Inferior parietal cortex (tissue), 1 donor: Measurements from ENCODE around the gene ERLIN1.

ENCODE experiments used
- DNase-seq: peaks from one replicate; pipeline ENCODE4 v3.0.0-alpha.2; 2016; ENCODE audit errors: extremely low spot score

ERLIN1 gene

DNA sequence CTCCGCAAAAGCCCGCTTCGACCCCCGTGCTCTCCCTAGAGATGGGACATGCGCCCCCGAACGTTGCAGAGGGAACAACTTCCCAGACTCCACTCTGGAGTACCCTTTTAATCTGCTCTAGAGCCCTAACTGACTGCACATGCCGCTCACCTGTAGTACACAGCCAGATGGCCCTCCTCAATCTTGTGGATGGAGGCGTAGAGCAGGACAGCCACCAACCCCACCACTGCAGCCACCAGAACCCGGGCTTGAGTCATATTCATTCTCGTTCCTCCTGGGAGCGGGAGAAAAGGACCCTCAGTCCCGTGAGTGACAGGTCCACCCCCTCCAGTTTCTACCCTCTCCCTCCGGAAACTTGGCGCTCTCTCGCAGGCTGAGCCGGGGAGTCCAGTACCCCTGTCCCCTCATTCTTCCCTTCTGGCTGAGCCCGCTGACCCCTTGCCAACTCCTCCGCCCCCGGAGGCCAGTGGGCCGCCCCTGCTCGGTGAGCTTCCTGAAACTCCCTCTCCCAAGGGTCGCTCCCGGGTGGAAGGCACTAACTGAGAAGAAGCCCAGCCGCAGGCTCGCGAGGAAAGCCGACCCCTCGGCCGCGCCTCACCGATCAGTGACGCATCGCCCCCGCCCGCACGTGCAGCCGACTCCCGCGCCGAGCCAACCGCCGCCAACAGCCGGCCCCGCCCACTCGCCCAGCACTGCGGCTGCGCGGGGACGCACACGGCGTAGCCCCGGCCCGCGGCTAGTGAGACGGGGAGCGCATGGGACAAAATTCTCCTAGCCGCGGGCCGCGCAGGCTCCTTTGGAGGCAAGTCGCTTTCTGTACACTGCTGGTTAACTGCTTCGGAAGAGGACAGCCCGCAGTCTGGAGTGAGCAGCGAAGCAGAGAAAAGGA lies at the start of gene ERLIN1:
ERLIN1 (minus strand) TSS at position 666 of the 889 bp plus-strand sequence; CDS start at position 263, 403 bp downstream.
- DNase-seq: peak; percentile 93

DNA sequence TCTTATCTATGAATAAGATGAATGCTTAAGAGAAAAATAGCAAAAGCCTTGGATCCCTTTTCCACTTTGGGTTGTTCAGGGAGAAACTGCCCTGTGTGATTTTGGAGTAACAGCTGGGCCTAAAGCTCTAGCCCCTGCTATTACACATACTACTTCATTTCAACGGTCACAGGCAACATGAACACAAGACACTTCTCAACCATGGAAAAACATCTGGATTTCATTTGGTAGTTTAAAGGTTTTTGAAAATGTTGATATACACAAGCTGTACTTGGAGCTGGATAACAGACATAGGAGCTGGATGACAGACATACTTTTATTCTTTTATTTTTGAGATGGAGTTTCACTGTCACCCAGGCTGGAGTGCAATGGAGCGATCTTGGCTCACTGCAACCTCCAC lies 46.3 kb upstream of the ERLIN1 start:
- DNase-seq: no peak

GRCh38 chr10:100229819-100230422 lies 44.1 kb upstream of the ERLIN1 start:
- no peak for DNase-seq

GRCh38 chr10:100223879-100224278 lies 38.0 kb upstream of the ERLIN1 start:
- no peak for DNase-seq

- DNase-seq: no peak
Observed at GRCh38 chr10:100222529-100222928, 36.7 kb upstream of the ERLIN1 start.

- DNase-seq: no peak
Observed at GRCh38 chr10:100216006-100216405, 30.2 kb upstream of the ERLIN1 start.

- no peak for DNase-seq
Observed at GRCh38 chr10:100209303-100209702, 23.5 kb upstream of the ERLIN1 start.

DNA sequence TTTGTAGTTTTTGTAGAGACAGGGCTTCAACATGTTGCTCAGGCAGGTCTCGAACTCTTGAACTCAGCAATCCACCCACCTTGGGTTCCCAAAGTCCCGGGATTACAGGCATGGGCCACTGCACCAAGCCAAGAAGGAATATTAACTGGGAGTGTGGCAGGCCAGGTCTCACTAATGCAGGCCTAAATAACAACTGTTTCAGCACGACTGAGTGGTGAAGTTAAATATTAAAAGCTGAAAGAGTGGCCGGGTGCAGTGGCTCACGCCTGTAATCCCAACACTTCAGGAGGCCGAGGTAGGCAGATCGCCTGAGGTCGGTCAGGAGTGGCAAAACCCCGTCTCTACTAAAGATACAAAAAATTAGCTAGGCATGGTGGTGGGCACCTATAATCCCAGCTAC lies 22.4 kb upstream of the ERLIN1 start:
- DNase-seq: no peak

- DNase-seq: no peak
Observed at GRCh38 chr10:100204370-100204769, 18.5 kb upstream of the ERLIN1 start.

DNA sequence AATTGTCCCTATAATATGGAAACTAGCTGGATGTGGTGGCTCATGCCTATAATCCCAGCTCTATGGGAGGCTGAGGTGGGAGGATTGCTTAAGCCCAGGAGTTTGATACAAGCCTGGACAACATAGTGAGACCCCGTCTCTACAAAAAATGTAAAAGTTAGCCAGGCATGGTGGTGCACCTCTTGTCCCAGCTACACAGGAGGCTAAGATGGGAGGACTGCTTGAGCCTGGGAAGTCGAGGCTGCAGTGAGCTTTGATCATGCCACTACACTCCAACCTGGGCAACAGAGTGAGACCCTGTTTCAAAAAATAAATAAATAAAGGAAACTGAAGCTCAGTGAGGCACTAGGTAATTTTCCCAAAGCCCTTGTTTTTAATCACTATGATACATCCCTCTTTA lies 15.7 kb upstream of the ERLIN1 start:
- no peak for DNase-seq

GRCh38 chr10:100194711-100195110 lies 8.9 kb upstream of the ERLIN1 start:
- no peak for DNase-seq

DNA sequence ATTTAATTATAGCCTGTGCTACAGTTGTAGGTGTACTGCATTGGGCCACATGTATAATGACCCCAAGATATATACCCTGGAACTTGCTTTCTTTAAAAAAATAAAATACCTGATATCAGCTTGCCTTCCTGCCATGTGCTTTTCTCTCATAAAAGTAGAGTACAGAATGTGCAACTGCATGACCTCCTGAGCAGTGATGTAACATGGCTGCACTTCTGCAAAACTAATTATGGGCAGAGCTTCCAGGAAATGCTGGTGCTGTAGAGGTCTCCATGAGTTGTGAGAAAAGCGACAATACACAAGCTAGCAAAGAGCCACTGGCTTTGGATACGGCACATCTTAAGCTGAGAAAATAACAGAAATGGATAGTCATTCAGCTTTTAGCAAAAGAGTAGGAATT lies 6.5 kb upstream of the ERLIN1 start:
- DNase-seq: no peak

DNA sequence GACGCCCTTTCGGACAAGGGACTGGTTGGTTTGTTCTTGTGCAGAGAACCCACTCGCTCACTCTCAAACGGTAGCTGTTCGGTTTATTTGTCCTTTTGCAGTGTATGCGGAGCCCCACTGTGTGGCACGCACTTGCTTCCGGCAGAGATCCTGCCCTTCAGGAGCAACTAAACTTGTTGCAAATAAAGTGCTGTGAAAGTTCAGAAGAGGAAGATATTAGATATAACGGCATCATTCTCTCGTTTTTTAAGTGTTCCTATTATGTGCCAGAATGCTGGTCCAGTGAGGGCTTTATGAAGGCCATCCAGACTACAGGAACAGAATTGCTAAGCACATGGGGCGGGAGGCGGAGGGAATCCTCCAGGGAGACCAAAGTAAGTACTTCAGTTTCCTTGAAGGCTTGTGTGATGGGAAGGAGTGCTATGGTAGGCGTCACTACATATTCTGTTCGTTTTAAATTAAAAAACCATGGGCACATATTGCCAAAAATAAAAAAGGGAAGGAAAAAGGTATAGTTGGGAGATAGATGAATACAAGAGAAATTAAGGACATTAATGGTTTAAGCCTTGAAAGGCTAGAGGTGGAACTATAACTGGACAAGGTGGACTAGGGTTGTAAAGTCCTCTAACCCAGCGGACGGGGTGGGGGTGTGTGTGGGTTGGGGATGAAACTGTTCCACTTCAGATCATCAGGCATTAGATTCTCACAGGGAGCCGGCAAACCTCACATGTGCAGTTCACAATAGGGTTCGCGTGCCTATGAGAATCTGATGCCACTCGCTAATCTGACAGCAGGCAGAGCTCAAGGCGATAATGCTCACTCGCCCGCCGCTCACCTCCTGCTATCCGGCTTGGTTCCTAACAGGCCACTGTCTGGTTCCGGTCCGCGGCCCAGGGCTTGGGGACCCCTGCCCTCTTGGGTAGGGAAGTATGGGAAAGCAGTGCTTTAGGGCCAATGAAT lies 704 bp upstream of the ERLIN1 start:
- DNase-seq: no peak

GRCh38 chr10:100184840-100185239 lies 989 bp downstream of the ERLIN1 start:
- DNase-seq: peak; percentile 6

DNA sequence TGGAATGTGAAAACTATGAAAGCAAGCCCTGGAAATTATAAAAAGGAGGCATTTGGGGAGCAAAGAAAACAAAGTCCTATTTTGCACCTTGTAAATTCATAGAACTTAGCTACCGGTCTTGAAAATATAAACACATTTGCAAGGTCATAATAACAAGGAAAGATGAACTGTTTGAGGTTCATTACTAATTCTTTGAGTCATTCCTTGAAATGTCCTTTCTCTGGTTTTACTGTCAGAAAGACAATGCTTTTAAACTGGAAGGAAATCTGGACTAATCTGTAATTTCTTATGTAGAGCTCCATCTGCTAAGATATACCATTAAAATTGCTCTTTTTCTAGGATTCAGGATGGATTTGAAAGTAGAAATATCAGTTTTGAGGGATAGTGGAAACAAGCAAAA lies 1.4 kb downstream of the ERLIN1 start:
- no peak for DNase-seq

DNA sequence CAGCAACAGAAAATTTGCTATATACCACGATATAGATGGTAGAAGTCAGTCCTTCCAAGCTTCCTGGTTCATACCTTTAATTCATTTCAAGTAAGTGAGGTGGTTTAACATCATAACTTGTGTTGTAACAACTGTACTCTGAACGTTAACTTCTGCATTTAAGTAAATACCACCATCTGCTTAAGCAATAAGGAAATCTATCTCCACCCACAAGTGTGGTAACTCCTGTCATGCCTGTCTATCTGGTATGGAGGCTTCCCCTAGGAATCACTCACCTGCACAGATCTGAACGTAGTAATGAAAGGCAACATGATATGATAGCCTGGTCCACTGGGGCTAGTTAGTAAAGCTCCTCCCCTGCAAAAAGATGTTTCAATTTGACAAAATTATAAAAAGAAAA lies 2.3 kb downstream of the ERLIN1 start:
- no peak for DNase-seq

GRCh38 chr10:100182908-100183307 lies 2.9 kb downstream of the ERLIN1 start:
- DNase-seq: no peak

DNA sequence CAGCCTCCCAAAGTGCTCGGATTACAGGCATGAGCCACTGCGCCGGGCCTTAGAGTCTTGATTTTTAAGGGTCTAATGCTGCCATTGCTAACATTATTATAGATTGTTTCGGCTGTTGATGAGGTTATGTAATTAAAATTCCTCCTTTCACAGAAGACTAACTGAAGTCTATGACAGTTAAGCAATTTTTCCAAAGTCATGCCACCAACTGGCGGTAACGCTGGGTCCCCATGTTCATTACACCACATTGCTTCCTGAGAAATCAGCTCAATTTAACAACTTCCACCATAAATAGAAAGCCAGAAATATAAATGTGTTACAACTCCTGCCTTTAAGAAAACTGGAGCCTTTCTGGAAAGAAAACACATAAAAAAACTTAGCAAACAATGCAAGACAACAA lies 3.5 kb downstream of the ERLIN1 start:
- DNase-seq: no peak

DNA sequence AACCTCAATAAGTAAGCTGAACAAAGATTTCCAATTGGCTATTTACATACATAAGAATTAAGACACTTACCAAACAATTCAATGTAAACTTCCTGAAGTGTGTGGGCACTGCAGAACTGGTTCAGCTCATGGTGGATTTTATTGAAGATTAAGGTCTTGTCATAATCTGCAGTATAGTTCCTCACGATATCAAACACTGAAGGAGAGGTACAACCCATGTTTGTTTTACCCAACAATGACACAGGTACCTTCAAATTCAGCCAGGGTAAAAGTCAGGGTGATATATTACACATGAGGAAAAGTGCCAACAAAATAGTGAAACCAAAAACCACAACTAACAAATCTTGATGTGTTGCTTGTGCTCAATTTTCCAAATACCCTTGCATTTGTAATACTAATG lies 10.0 kb downstream of the ERLIN1 start:
- no peak for DNase-seq

DNA sequence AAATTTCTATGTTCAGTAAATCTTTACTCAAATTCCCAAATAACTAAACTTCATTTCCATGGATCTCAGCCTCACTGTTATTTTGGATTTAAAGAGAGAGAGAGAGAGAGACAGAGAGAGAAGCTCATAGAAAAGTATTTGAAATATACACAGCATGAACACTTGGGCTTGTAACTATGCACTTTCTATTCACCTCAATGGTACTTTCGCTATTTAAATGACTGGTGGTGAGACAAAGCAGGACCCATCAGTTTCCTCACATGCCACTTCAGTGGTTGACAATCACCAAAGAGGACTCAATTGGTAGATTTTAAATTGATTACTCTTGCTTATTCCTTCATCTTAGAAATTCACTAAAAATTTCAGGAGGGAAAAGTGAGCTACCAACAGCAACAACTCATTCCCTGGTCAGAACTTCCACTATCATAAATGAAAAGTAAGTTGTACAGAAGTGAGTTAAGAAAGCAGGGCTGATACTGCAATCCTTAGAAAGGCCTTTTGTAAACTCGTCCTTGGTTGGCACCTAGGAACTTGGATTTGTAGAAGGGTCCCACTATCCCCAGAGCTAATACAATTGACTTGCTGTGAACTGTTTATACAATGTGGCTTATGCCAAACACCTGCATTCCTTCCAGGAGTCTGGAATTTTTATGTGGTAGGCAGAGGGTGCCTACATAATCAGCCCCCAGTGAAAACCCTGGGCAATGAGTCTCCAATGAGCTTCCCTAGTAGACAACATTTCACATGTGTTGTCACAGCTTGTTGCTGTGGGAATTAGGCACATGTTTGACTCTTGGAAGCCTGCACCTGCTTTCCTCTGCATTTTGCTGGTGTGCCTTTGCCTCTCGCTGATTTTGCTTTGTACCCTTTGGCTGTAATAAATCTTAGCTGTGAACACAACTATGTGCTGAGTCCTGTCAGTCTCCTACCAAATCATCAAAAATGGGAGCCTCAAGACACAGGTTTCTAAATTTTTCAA lies 10.8 kb downstream of the ERLIN1 start:
- DNase-seq: no peak

GRCh38 chr10:100173035-100173434 lies 12.8 kb downstream of the ERLIN1 start:
- no peak for DNase-seq
